CD4-positive, alpha-beta T cell (primary cell): ENCODE results near the gene PICALM. TPM values are rescaled to one million over a fixed set of nuclear protein-coding genes. Genes with fewer than 3 reads are reported as not detected.
A peak's percentile ranks its signal among the peaks of the same experiment; 100 is the strongest.

Experiments used
- ATAC-seq: fragments of 200-7000 bp; cut with Tn5 transposase; one replicate; pipeline ENCODE4 v1.10.0; 2022; ENCODE audit warnings: mild to moderate bottlenecking; ENCODE audit not compliant: poor library complexity
- CTCF ChIA-PET: fragments of 350-600 bp; sonication (Branson Sonifier 250); formaldehyde crosslinking; loops from one replicate; lab custom pipeline; 2021; ENCODE audit warnings: antibody characterized with exemption, inconsistent platforms; lab: Charles Lee
- POLR2A ChIA-PET: fragments of 350-600 bp; sonication (Branson Sonifier 250); formaldehyde crosslinking; loops from one replicate; lab custom pipeline; 2021; ENCODE audit warnings: antibody characterized with exemption, inconsistent platforms; lab: Charles Lee
- DNase-seq, 14 experiments: peaks; one replicate each; pipeline ENCODE4 v3.0.0-alpha.2; 2013 to 2020; ENCODE audit warnings: mixed read lengths in 2 of 14
- H3K27ac ChIP-seq, 2 donors: one replicate each; pipeline versions ENCODE4 v1.5.1 to v1.7.0; 2013; ENCODE audit warnings: low read length in 2 of 2, low read depth in 1 of 2, mild to moderate bottlenecking in 1 of 2
- H3K27me3 ChIP-seq, 2 experiments: 1 replicate in 1 of 2; 2 replicates in 1 of 2; pipeline versions ENCODE4 v1.6.1 to v1.7.0; 2013; ENCODE audit warnings: low read length in 2 of 2, control low read depth in 1 of 2, mild to moderate bottlenecking in 1 of 2, moderate library complexity in 1 of 2; ENCODE audit not compliant: insufficient read depth in 2 of 2, control insufficient read depth in 1 of 2
- H3K36me3 ChIP-seq: one replicate; pipeline ENCODE4 v1.6.1; 2013; ENCODE audit warnings: low read length, control low read depth; ENCODE audit not compliant: insufficient read depth
- H3K4me1 ChIP-seq: one replicate; pipeline ENCODE4 v1.6.1; 2013; ENCODE audit warnings: low read length, control low read depth; ENCODE audit not compliant: insufficient read depth
- H3K4me3 ChIP-seq: one replicate; pipeline ENCODE4 v1.5.1; 2013; ENCODE audit warnings: mild to moderate bottlenecking, low read length, moderate library complexity
- H3K9me3 ChIP-seq, 2 experiments: 1 replicate in 1 of 2; 2 replicates in 1 of 2; pipeline versions ENCODE4 v1.6.1 to v1.7.0; 2013; ENCODE audit warnings: low read length in 2 of 2, mild to moderate bottlenecking in 2 of 2, control low read depth in 1 of 2, moderate library complexity in 1 of 2; ENCODE audit not compliant: control insufficient read depth in 1 of 2, insufficient read depth in 1 of 2
- H3K27ac Mint-ChIP-seq: one replicate; pipeline ENCODE4 v1.8.0; 2020; ENCODE audit warnings: mixed read lengths
- H3K27me3 Mint-ChIP-seq: one replicate; pipeline ENCODE4 v1.8.0; 2021; ENCODE audit warnings: mixed read lengths
- H3K36me3 Mint-ChIP-seq: one replicate; pipeline ENCODE4 v1.8.0; 2021; ENCODE audit warnings: low read depth, mixed read lengths
- H3K4me1 Mint-ChIP-seq: one replicate; pipeline ENCODE4 v1.8.0; 2021; ENCODE audit warnings: low read depth, mixed read lengths
- H3K4me3 Mint-ChIP-seq: one replicate; pipeline ENCODE4 v1.8.0; 2020; ENCODE audit warnings: mild to moderate bottlenecking, mixed read lengths
- H3K9me3 Mint-ChIP-seq: one replicate; pipeline ENCODE4 v1.8.0; 2020; ENCODE audit warnings: mixed read lengths
- intact Hi-C, 2 experiments: fragments of 100-400 bp; cut with DNase I in 1 of 2; cut with micrococcal nuclease in 1 of 2; formaldehyde crosslinking; loops; one replicate each; pipeline versions ENCODE4 v1.15.1 to v1.9.0; 2023 to 2025; cut with DNase I, micrococcal nuclease
- total RNA-seq, 174 experiments: library from RNA in 2 of 174; stranded (reverse) in 2 of 174; gene quantifications; one replicate each; pipeline ENCODE4 v1.2.3 and lab custom pipeline; 2021 to 2026
- TF ChIP-seq, protein P1 (sequence below): fragments of 200-600 bp; IDR thresholded peaks from one replicate; pipeline ENCODE4 v1.8.0; 2022; ENCODE audit warnings: antibody characterized with exemption, mild to moderate bottlenecking

The PICALM gene
- total RNA-seq, 2 experiments from 2014 or later: 73.3 to 77.3 TPM

DNA sequence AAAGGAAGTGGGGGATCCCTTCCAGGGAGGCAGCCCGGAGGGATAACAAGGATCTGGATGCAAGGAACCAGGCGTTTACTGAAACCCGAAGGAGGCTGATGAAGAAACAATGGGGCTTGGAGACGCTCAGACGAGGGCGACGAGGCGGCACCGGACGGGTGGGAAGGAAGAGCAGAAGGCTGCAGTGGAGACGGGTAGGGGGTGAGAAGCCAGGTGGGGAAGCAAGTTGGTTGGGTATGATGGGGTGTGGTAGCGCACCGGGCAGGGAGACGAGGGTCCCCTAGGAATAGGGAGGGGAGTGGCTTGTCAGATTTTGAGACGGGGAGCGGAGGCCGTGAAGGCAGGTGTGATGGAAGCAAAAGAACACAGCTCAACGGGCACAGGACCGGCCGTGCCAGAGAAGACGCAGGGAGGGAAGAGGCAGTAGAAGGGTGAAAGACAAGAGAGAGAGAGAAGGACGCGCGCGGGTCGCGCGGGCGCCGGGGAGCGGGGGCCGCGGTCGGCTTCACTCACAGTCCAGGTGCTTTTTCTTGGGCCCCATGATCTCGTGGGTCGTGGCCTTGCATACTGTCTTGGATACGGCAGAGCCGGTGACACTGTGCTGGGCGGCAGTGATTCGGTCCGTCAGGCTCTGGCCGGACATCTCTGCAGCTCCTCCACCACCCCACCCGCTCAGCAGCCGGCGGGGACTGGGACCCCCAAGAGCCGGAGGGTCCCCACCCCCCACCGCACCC is 579 bp downstream of the PICALM start:
- Histone ChIP-seq H3K4me1 (peaks cover 21% of the 10 kb centered on the region), H3K9me3 (no peaks in the 10 kb centered on the region), H3K27ac (peak overlapping the region; percentile 33 to 75), H3K36me3 (no peaks in the 10 kb centered on the region), H3K4me3 (peak overlapping the region; percentile 80), H3K27me3 (no peaks in the 10 kb centered on the region)
- Mint-ChIP-seq H3K27me3 (no peaks in the 10 kb centered on the region), H3K4me3 (peak overlapping the region; percentile 87), H3K27ac (peak overlapping the region; percentile 82), H3K4me1 (peaks cover 48% of the 10 kb centered on the region), H3K9me3 (no peaks in the 10 kb centered on the region), H3K36me3 (peaks cover 14% of the 10 kb centered on the region)
- DNase-seq: peak; percentile 6 to 70 (median 21)
- ChIA-PET POLR2A (interaction anchor here (0.5 to 3.8 kb wide), 29 partner anchors 9 to 440 kb away, joined by 3 to 27 read pairs (median 5); partner anchors contain the start of genes CCDC83, DLG2, EED and TMEM126A), CTCF (interaction anchor here (0.8 to 6.3 kb wide), 5 partner anchors 26 to 223 kb away, joined by 3 to 42 read pairs (median 5); no protein-coding TSS in a partner anchor)
- peak; percentile 6 for ATAC-seq
- TF ChIP-seq, protein P1, sequence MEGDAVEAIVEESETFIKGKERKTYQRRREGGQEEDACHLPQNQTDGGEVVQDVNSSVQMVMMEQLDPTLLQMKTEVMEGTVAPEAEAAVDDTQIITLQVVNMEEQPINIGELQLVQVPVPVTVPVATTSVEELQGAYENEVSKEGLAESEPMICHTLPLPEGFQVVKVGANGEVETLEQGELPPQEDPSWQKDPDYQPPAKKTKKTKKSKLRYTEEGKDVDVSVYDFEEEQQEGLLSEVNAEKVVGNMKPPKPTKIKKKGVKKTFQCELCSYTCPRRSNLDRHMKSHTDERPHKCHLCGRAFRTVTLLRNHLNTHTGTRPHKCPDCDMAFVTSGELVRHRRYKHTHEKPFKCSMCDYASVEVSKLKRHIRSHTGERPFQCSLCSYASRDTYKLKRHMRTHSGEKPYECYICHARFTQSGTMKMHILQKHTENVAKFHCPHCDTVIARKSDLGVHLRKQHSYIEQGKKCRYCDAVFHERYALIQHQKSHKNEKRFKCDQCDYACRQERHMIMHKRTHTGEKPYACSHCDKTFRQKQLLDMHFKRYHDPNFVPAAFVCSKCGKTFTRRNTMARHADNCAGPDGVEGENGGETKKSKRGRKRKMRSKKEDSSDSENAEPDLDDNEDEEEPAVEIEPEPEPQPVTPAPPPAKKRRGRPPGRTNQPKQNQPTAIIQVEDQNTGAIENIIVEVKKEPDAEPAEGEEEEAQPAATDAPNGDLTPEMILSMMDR: no peak
- intact Hi-C loops: loop anchor here (2.0 to 10.0 kb wide), 7 partner anchors 26 to 441 kb away; partner anchors contain the start of genes CREBZF (in 1 of the 2), DLG2 (in 1 of the 2), EED (in 1 of the 2) and TMEM126B (in 1 of the 2)

DNA sequence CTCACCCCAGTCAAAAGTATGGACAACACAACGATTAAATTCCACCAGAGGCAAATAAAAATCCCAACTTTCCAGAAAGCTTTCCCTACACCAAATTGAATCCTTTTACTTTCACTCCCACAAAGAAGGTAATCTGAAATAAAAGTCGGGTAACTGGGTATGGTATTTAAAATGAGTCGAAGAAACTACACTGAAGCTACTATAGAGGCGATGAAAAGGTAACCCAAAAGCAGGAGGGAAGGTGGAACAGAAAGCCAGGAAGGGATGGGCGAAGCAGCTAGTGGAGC is 1.1 kb downstream of the PICALM start:
- H3K27me3 Mint-ChIP-seq: no peaks in the 10 kb centered on the region
- peak overlapping the region; percentile 80 for H3K4me3 ChIP-seq
- H3K27me3 ChIP-seq: no peaks in the 10 kb centered on the region
- POLR2A ChIA-PET: interaction anchor here (0.5 to 3.8 kb wide), 21 partner anchors 9 to 440 kb away, joined by 3 to 27 read pairs (median 5); partner anchors contain the start of genes CCDC83, CREBZF, DLG2 and EED
- peaks cover 14% of the 10 kb centered on the region for H3K36me3 Mint-ChIP-seq
- ATAC-seq (no peak), DNase-seq (no peak)
- H3K4me3 Mint-ChIP-seq: peak overlapping the region; percentile 87
- H3K9me3 Mint-ChIP-seq: no peaks in the 10 kb centered on the region
- CTCF ChIA-PET: interaction anchor here (0.8 to 6.3 kb wide), 2 partner anchors 26 to 126 kb away, joined by 3 to 42 read pairs; no protein-coding TSS in a partner anchor
- no peaks in the 10 kb centered on the region for H3K36me3 ChIP-seq
- TF ChIP-seq, protein P1: no peak
- H3K27ac ChIP-seq: peak overlapping the region; percentile 33 to 75
- H3K9me3 ChIP-seq: no peaks in the 10 kb centered on the region
- peaks cover 21% of the 10 kb centered on the region for H3K4me1 ChIP-seq
- H3K27ac Mint-ChIP-seq: peak overlapping the region; percentile 82
- intact Hi-C loops: loop anchor here (2.0 to 10.0 kb wide), 7 partner anchors 25 to 440 kb away; partner anchors contain the start of genes CREBZF (in 1 of the 2), DLG2 (in 1 of the 2), EED (in 1 of the 2) and TMEM126B (in 1 of the 2)
- H3K4me1 Mint-ChIP-seq: peaks cover 53% of the 10 kb centered on the region

DNA sequence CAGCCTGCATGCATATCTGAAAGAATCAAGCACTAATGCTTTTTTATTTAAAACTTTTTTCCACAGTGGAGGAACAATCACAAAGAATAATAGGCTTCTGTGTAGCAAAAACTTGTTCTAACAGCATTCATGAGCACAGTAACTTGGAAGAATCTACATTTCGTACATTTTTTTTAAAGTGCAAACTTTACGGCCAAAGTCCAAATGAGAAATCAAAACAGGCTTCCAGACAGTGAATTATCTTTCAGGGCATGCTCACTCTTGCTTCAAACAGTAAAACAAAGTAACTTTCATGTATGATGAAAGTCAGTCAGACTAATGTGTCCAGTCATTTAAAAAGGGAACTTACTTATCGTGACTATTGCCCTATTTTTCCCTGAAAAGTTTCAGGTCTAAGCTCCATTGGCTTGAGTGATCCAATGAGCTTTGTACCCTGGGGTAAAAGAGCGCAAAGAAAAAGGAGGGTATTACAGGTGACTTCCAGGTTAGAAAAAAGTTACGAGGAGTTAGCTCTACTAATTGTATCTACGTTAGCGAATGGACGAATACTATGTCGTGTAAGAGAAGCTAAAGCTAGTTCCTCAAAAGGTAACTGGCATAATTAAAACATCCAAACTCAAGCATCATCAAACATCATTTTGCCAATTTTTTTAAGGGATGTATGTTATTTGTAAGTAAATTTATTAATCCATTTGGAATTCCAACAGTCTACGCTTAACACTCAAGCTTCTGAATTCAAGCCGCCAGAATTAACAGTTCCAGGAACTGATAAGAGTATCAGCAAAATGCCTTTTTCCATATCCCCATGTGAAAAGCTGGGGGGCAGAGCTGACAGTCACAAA is 1.7 kb downstream of the PICALM start:
- Histone ChIP-seq H3K27me3 (no peaks in the 10 kb centered on the region), H3K4me3 (peak overlapping the region; percentile 80), H3K27ac (peak overlapping the region; percentile 33 to 75), H3K4me1 (peaks cover 22% of the 10 kb centered on the region), H3K36me3 (no peaks in the 10 kb centered on the region), H3K9me3 (no peaks in the 10 kb centered on the region)
- ATAC-seq: no peak
- CTCF ChIA-PET: interaction anchor here (0.8 to 6.3 kb wide), 2 partner anchors 25 to 126 kb away, joined by 3 to 42 read pairs; no protein-coding TSS in a partner anchor
- DNase-seq: peak in 3 of 14 experiments; percentile 45 to 49 (median 47)
- Mint-ChIP-seq H3K9me3 (no peaks in the 10 kb centered on the region), H3K36me3 (peaks cover 14% of the 10 kb centered on the region), H3K4me1 (peaks cover 58% of the 10 kb centered on the region), H3K27ac (peak overlapping the region; percentile 82), H3K27me3 (no peaks in the 10 kb centered on the region), H3K4me3 (peak overlapping the region; percentile 87)
- TF ChIP-seq, protein P1: no peak
- intact Hi-C loops: loop anchor here (5.0 to 10.0 kb wide), 5 partner anchors 312 to 440 kb away; partner anchors contain the start of genes CREBZF (in 1 of the 2), DLG2 (in 1 of the 2) and TMEM126B (in 1 of the 2)
- POLR2A ChIA-PET: interaction anchor here (0.5 to 3.8 kb wide), 18 partner anchors 8 to 439 kb away, joined by 3 to 27 read pairs (median 5); partner anchors contain the start of genes CCDC83, CREBZF, DLG2 and EED
